ENCODE data around the gene RBBP8. TPM values are rescaled to one million over a fixed set of nuclear protein-coding genes. Genes with fewer than 3 reads are reported as not detected.

Gene RBBP8
- total RNA-seq, 1 donor from 2014 or later, result 19.3 TPM

- no peak overlapping the region for H3K4me3 Mint-ChIP-seq (ENCODE audit: unreplicated experiment)
- H3K27me3 Mint-ChIP-seq (ENCODE audit: unreplicated experiment), result no peaks in the 10 kb centered on the region
- H3K36me3 Mint-ChIP-seq (ENCODE audit: unreplicated experiment), result peaks cover 3% of the 10 kb centered on the region
- no peak for DNase-seq (ENCODE audit: extremely low spot score, unreplicated experiment)
- TF ChIP-seq, protein P1, sequence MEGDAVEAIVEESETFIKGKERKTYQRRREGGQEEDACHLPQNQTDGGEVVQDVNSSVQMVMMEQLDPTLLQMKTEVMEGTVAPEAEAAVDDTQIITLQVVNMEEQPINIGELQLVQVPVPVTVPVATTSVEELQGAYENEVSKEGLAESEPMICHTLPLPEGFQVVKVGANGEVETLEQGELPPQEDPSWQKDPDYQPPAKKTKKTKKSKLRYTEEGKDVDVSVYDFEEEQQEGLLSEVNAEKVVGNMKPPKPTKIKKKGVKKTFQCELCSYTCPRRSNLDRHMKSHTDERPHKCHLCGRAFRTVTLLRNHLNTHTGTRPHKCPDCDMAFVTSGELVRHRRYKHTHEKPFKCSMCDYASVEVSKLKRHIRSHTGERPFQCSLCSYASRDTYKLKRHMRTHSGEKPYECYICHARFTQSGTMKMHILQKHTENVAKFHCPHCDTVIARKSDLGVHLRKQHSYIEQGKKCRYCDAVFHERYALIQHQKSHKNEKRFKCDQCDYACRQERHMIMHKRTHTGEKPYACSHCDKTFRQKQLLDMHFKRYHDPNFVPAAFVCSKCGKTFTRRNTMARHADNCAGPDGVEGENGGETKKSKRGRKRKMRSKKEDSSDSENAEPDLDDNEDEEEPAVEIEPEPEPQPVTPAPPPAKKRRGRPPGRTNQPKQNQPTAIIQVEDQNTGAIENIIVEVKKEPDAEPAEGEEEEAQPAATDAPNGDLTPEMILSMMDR (IDR thresholded peaks at IDR 0.05), result no peak
- peaks cover 14% of the 10 kb centered on the region for H3K4me1 Mint-ChIP-seq (ENCODE audit: unreplicated experiment)
- no peak overlapping the region for H3K27ac Mint-ChIP-seq (ENCODE audit: unreplicated experiment)
- no peaks in the 10 kb centered on the region for H3K9me3 Mint-ChIP-seq (ENCODE audit: unreplicated experiment)
Observed at GRCh38 chr18:22936515-22936914, 3.4 kb downstream of the RBBP8 start.

DNA sequence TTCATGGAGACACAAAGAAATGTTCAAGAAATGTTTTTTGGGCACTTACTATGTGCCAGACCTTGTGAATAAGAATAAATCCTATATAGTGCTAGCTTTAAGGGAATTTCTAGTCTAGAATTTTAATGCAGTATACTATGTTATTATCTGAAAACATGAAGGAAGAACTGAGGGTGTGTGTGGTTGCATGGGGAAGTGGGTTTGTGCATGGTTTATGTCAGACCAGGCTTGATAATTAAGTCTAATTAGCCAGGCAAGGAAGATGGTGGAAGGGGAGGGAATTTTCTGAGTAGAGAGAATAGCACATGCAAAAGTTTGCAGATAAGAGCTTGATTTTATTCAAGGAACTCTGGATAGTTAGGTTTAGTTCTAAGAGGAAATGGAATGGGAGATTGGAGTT lies 6.5 kb downstream of the RBBP8 start:
- H3K27me3 Mint-ChIP-seq (ENCODE audit: unreplicated experiment), result no peaks in the 10 kb centered on the region
- no peak overlapping the region for H3K4me3 Mint-ChIP-seq (ENCODE audit: unreplicated experiment)
- DNase-seq (ENCODE audit: extremely low spot score, unreplicated experiment), result no peak
- peaks cover 4% of the 10 kb centered on the region for H3K4me1 Mint-ChIP-seq (ENCODE audit: unreplicated experiment)
- TF ChIP-seq, protein P1 (IDR thresholded peaks at IDR 0.05), result no peak
- peaks cover 3% of the 10 kb centered on the region for H3K36me3 Mint-ChIP-seq (ENCODE audit: unreplicated experiment)
- no peaks in the 10 kb centered on the region for H3K9me3 Mint-ChIP-seq (ENCODE audit: unreplicated experiment)
- no peak overlapping the region for H3K27ac Mint-ChIP-seq (ENCODE audit: unreplicated experiment)

- Mint-ChIP-seq H3K4me1 (ENCODE audit: unreplicated experiment) (peaks cover 7% of the 10 kb centered on the region), H3K27ac (ENCODE audit: unreplicated experiment) (no peak overlapping the region)
Observed at GRCh38 chr18:22943847-22944246, 10.7 kb downstream of the RBBP8 start.

DNA sequence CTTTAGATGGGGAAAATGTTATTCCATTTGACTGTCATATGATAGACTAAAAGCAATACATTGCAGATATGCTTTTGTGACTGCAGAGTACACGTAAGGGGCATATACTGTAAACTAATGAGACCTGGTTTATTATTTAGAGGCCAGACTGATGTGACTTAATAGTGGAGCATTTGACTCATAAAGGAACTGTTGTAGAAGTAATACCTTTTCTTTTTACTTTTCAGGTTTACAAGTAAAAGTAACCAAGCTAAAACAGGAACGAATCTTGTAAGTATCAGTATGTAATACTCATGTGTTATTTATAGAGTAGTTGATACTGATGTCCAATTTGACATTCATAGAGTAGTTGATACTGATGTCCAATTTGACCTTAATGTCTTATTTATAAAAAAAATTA lies 13.1 kb downstream of the RBBP8 start:
- Mint-ChIP-seq H3K36me3 (ENCODE audit: unreplicated experiment) (peaks cover 12% of the 10 kb centered on the region), H3K27ac (ENCODE audit: unreplicated experiment) (no peak overlapping the region), H3K27me3 (ENCODE audit: unreplicated experiment) (no peaks in the 10 kb centered on the region), H3K9me3 (ENCODE audit: unreplicated experiment) (no peaks in the 10 kb centered on the region), H3K4me1 (ENCODE audit: unreplicated experiment) (peaks cover 7% of the 10 kb centered on the region), H3K4me3 (ENCODE audit: unreplicated experiment) (no peak overlapping the region)
- DNase-seq (ENCODE audit: extremely low spot score, unreplicated experiment), result no peak
- TF ChIP-seq, protein P1 (IDR thresholded peaks at IDR 0.05), result no peak

More at GRCh38 chr18:22943847-22944246, 10.7 kb downstream of the RBBP8 start:
- Mint-ChIP-seq H3K4me3 (ENCODE audit: unreplicated experiment) (no peak overlapping the region), H3K36me3 (ENCODE audit: unreplicated experiment) (no peaks in the 10 kb centered on the region), H3K27me3 (ENCODE audit: unreplicated experiment) (no peaks in the 10 kb centered on the region), H3K9me3 (ENCODE audit: unreplicated experiment) (no peaks in the 10 kb centered on the region)
- TF ChIP-seq, protein P1 (IDR thresholded peaks at IDR 0.05), result no peak
- no peak for DNase-seq (ENCODE audit: extremely low spot score, unreplicated experiment)

DNA sequence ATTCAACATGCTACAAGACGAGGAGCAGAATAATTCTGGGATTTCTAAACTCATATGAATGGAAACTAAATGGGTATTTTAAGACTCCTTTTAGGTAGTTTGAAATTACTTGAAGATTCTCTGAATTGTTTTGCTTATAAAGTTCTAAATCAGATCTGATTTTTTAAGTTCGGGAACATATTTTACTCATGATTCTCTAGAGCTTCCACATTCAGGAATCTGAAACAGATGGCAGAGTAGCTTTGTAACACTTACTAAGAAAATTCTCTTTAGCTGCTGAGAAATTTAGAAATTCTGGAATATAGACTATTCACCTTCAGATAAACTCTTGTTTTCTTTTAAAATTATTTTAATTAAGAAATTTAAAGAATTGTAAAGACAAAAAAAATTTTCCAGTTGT lies 13.7 kb downstream of the RBBP8 start:
- H3K27me3 Mint-ChIP-seq (ENCODE audit: unreplicated experiment), result no peaks in the 10 kb centered on the region
- DNase-seq (ENCODE audit: extremely low spot score, unreplicated experiment), result no peak
- H3K4me1 Mint-ChIP-seq (ENCODE audit: unreplicated experiment), result peaks cover 7% of the 10 kb centered on the region
- no peak overlapping the region for H3K27ac Mint-ChIP-seq (ENCODE audit: unreplicated experiment)
- no peak overlapping the region for H3K4me3 Mint-ChIP-seq (ENCODE audit: unreplicated experiment)
- TF ChIP-seq, protein P1 (IDR thresholded peaks at IDR 0.05), result no peak
- H3K9me3 Mint-ChIP-seq (ENCODE audit: unreplicated experiment), result no peaks in the 10 kb centered on the region
- H3K36me3 Mint-ChIP-seq (ENCODE audit: unreplicated experiment), result peaks cover 13% of the 10 kb centered on the region

Data from osteocyte (in vitro differentiated cells).